ENCODE measurements around the gene IGHMBP2.

IGHMBP2 gene

GRCh38 chr11:68983801-68984200 lies 80.1 kb downstream of the IGHMBP2 start:
- no peak for DNase-seq (ENCODE audit: low read depth)

GRCh38 chr11:68987211-68987610 lies 83.5 kb downstream of the IGHMBP2 start:
- DNase-seq (ENCODE audit: low read depth) = no peak
- no peak for TF ChIP-seq CTCF (IDR thresholded peaks at IDR 0.05; ENCODE audit: low read depth, low read length, missing control alignments)
- no peak overlapping the region for H3K4me3 ChIP-seq (ENCODE audit: low read depth, low read length)

More at GRCh38 chr11:68983801-68984200, 80.1 kb downstream of the IGHMBP2 start:
- TF ChIP-seq CTCF (IDR thresholded peaks at IDR 0.05; ENCODE audit: low read depth, low read length, missing control alignments) = no peak
- no peak overlapping the region for H3K4me3 ChIP-seq (ENCODE audit: low read depth, low read length)

DNA sequence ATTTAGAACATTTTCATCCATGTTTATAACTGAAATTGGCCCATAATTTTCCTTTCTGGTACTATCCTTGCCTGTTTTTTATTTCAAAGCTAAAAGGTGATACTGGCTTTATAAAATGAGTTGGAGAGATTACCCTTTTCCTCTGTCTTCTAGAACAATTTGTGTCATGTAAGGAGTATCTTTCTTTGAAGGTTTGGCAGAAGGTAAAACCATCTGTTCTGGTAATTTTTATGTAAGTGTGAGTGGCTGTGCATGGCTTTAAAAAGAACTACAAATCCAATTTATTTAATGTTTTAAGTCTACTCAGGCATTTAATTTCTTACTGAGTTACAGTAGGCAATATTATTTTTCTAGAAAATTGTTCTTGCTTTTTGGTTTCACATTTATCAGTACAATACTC lies 84.8 kb downstream of the IGHMBP2 start:
- H3K4me3 ChIP-seq (ENCODE audit: low read depth, low read length) = no peak overlapping the region
- no peak for TF ChIP-seq CTCF (IDR thresholded peaks at IDR 0.05; ENCODE audit: low read depth, low read length, missing control alignments)
- no peak for DNase-seq (ENCODE audit: low read depth)
